Neural cell (in vitro differentiated cells): ENCODE data around the gene DARS1. TPM values are rescaled to one million over a fixed set of nuclear protein-coding genes. Genes with fewer than 3 reads are reported as not detected.

Experiments used
- H2AFZ ChIP-seq: fragments of 200-600, 300-800 bp; sonication (generic), shearing (Covaris generic); 2 replicates; pipeline ENCODE4 v1.6.0; 2014; ENCODE audit warnings: low read depth, mild to moderate bottlenecking, antibody characterized with exemption, low read length, moderate library complexity
- H3F3A ChIP-seq: fragments of 200-600 bp; shearing (Covaris generic); 2 replicates; pipeline ENCODE4 v1.6.1; 2016; ENCODE audit warnings: mild to moderate bottlenecking, moderate library complexity, mixed read lengths, antibody characterized with exemption, low read length; ENCODE audit not compliant: insufficient read depth, poor library complexity, severe bottlenecking
- H3K27ac ChIP-seq: fragments of 200-600, 300-800 bp; sonication (generic), shearing (Covaris generic); 2 replicates; pipeline ENCODE4 v1.5.1; 2014; ENCODE audit warnings: mild to moderate bottlenecking, low read length, moderate library complexity
- H3K27me3 ChIP-seq: fragments of 300-800, 200-600 bp; sonication (generic), shearing (Covaris generic); 2 replicates; pipeline ENCODE4 v1.6.0; 2014; ENCODE audit warnings: mild to moderate bottlenecking, low read depth, low read length, moderate library complexity; ENCODE audit not compliant: insufficient read depth
- H3K36me3 ChIP-seq: fragments of 300-800, 200-600 bp; sonication (generic), shearing (Covaris generic); 2 replicates; pipeline ENCODE4 v1.5.1; 2014; ENCODE audit warnings: mild to moderate bottlenecking, antibody characterized with exemption, low read length, moderate library complexity; ENCODE audit not compliant: insufficient read depth
- H3K4me2 ChIP-seq: fragments of 300-800, 200-600 bp; sonication (generic), shearing (Covaris generic); 2 replicates; pipeline ENCODE4 v1.6.0; 2014; ENCODE audit warnings: mild to moderate bottlenecking, low read length
- H3K4me3 ChIP-seq: fragments of 300-800, 200-600 bp; sonication (generic), shearing (Covaris generic); 2 replicates; pipeline ENCODE4 v1.5.1; 2014; ENCODE audit warnings: mild to moderate bottlenecking, low read length, moderate library complexity
- H3K79me2 ChIP-seq: fragments of 200-600 bp; shearing (Covaris generic); replicated peaks from 2 replicates; pipeline ENCODE4 v1.6.0; 2014; ENCODE audit warnings: mild to moderate bottlenecking, low read length, moderate library complexity; ENCODE audit not compliant: insufficient read depth
- H3K9ac ChIP-seq: fragments of 300-800, 200-600 bp; sonication (generic), shearing (Covaris generic); 2 replicates; pipeline ENCODE4 v1.6.1; 2016; ENCODE audit warnings: mild to moderate bottlenecking, low read length, mixed read lengths
- H3K9me2 ChIP-seq: fragments of 200-600 bp; shearing (Covaris generic); 2 replicates; pipeline ENCODE4 v1.6.1; 2016; ENCODE audit warnings: mild to moderate bottlenecking, low read length, mixed read lengths; ENCODE audit not compliant: insufficient read depth
- H3K9me3 ChIP-seq: fragments of 200-600, 300-800 bp; sonication (generic), shearing (Covaris generic); 2 replicates; pipeline ENCODE4 v1.6.1; 2016; ENCODE audit warnings: mild to moderate bottlenecking, mixed run types, low read length, moderate library complexity, mixed read lengths
- H4K20me1 ChIP-seq: fragments of 200-600 bp; shearing (Covaris generic); 2 replicates; pipeline ENCODE4 v1.6.1; 2016; ENCODE audit warnings: mild to moderate bottlenecking, mixed run types; ENCODE audit not compliant: insufficient read depth
- EP300 ChIP-seq: fragments of 450-650 bp; conservative IDR thresholded peaks from 2 replicates; pipeline ENCODE4 v1.6.1; 2014; ENCODE audit warnings: antibody characterized with exemption, mild to moderate bottlenecking, moderate library complexity; ENCODE audit not compliant: poor library complexity, severe bottlenecking
- EZH2 ChIP-seq: fragments of 200-600, 300-800 bp; shearing (Covaris generic), sonication (generic); IDR thresholded peaks from 2 replicates; pipeline ENCODE4 v1.6.1; 2014; ENCODE audit warnings: antibody characterized with exemption, low read length, borderline replicate concordance, mild to moderate bottlenecking; ENCODE audit not compliant: insufficient read depth, poor library complexity, severe bottlenecking
- MXI1 ChIP-seq: fragments of 450-650 bp; conservative IDR thresholded peaks from 2 replicates; pipeline ENCODE4 v1.6.1; 2014; ENCODE audit warnings: antibody characterized with exemption, mild to moderate bottlenecking; ENCODE audit not compliant: poor library complexity, severe bottlenecking
- POLR2AphosphoS5 ChIP-seq: IDR thresholded peaks from 2 replicates; pipeline ENCODE4 v1.6.1; 2012
- RAD21 ChIP-seq: fragments of 450-650 bp; conservative IDR thresholded peaks from 2 replicates; pipeline ENCODE4 v1.6.1; 2014; ENCODE audit warnings: antibody characterized with exemption, mild to moderate bottlenecking, moderate library complexity
- SMC3 ChIP-seq: fragments of 450-650 bp; conservative IDR thresholded peaks from 2 replicates; pipeline ENCODE4 v1.6.1; 2014; ENCODE audit warnings: antibody characterized with exemption, mild to moderate bottlenecking, moderate library complexity; ENCODE audit not compliant: poor library complexity
- TAF1 ChIP-seq: IDR thresholded peaks from 2 replicates; pipeline ENCODE4 v1.6.1; 2012; ENCODE audit warnings: low read depth
- polyA plus RNA-seq: library from polyadenylated mRNA; depleted of rRNA; stranded (reverse); fragments of >200 nt; gene quantifications from 2 replicates; pipeline ENCODE4 v1.2.3, GENCODE V29; 2014
- TF ChIP-seq, protein P1 (sequence below): fragments of 450-650 bp; IDR thresholded peaks from 2 replicates; pipeline ENCODE4 v1.5.1; 2014; ENCODE audit warnings: antibody characterized with exemption, mild to moderate bottlenecking, moderate library complexity; ENCODE audit not compliant: poor library complexity, severe bottlenecking
- TF ChIP-seq, protein P2 (sequence below): IDR thresholded peaks from 2 replicates; pipeline ENCODE4 v1.6.1; 2012; ENCODE audit warnings: borderline replicate concordance

Gene DARS1
- polyA plus RNA-seq, 1 donor from 2014 or later = 37.9 TPM

DNA sequence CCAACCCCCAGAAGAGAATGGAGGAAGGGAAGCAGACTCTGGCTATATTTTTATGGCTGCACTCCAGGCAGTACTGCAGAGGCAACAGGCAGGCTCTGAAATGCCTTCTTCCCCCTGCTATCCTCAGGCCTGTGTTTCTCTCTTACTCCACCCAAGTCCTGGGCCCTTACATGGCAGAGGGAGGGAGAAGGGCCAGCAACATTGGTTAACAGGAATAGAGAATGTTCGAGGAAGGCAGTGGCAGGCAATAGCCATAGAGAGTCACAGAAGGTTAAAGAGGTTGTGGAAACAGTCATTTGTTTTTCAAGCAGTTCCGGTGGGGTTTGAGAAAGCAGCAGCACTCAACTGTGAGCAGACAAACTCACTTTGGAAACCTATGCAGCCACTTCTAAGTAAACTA lies 15.1 kb upstream of the DARS1 start:
- Histone ChIP-seq H3K27me3 (no peaks in the 10 kb centered on the region), H3K27ac (no peak overlapping the region), H4K20me1 (no peaks in the 10 kb centered on the region), H3K9me3 (no peaks in the 10 kb centered on the region), H3K36me3 (no peaks in the 10 kb centered on the region), H3K9ac (no peak overlapping the region), H3K4me3 (no peak overlapping the region), H3K4me2 (no peak overlapping the region), H3F3A (no peaks in the 10 kb centered on the region), H2AFZ (no peak overlapping the region), H3K9me2 (no peaks in the 10 kb centered on the region), H3K79me2 (no peaks in the 10 kb centered on the region)
- TF ChIP-seq EZH2 = no peak
- TF ChIP-seq, protein P1, sequence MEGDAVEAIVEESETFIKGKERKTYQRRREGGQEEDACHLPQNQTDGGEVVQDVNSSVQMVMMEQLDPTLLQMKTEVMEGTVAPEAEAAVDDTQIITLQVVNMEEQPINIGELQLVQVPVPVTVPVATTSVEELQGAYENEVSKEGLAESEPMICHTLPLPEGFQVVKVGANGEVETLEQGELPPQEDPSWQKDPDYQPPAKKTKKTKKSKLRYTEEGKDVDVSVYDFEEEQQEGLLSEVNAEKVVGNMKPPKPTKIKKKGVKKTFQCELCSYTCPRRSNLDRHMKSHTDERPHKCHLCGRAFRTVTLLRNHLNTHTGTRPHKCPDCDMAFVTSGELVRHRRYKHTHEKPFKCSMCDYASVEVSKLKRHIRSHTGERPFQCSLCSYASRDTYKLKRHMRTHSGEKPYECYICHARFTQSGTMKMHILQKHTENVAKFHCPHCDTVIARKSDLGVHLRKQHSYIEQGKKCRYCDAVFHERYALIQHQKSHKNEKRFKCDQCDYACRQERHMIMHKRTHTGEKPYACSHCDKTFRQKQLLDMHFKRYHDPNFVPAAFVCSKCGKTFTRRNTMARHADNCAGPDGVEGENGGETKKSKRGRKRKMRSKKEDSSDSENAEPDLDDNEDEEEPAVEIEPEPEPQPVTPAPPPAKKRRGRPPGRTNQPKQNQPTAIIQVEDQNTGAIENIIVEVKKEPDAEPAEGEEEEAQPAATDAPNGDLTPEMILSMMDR = no peak
- TF ChIP-seq, protein P2, sequence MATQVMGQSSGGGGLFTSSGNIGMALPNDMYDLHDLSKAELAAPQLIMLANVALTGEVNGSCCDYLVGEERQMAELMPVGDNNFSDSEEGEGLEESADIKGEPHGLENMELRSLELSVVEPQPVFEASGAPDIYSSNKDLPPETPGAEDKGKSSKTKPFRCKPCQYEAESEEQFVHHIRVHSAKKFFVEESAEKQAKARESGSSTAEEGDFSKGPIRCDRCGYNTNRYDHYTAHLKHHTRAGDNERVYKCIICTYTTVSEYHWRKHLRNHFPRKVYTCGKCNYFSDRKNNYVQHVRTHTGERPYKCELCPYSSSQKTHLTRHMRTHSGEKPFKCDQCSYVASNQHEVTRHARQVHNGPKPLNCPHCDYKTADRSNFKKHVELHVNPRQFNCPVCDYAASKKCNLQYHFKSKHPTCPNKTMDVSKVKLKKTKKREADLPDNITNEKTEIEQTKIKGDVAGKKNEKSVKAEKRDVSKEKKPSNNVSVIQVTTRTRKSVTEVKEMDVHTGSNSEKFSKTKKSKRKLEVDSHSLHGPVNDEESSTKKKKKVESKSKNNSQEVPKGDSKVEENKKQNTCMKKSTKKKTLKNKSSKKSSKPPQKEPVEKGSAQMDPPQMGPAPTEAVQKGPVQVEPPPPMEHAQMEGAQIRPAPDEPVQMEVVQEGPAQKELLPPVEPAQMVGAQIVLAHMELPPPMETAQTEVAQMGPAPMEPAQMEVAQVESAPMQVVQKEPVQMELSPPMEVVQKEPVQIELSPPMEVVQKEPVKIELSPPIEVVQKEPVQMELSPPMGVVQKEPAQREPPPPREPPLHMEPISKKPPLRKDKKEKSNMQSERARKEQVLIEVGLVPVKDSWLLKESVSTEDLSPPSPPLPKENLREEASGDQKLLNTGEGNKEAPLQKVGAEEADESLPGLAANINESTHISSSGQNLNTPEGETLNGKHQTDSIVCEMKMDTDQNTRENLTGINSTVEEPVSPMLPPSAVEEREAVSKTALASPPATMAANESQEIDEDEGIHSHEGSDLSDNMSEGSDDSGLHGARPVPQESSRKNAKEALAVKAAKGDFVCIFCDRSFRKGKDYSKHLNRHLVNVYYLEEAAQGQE = no peak
- TF ChIP-seq POLR2AphosphoS5 = no peak

DNA sequence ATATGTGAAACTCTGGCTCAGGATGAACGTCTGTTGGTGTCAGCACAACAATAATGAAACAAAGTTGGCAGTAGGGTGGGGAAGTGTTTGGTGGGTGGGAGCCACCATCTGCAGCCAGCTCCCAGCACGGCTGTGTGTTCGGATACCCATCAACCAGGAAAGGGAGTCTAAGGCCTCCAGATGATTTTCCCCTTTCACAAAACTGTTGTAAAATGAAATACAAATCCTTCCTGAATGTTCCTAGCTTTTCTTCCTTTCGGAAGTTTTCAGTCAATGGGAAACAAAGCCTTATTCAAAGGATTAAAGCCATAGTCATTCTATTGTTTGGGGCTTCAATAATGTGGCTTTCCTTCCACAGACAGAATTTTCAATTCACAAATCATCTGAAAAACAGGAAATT lies 14.5 kb upstream of the DARS1 start:
- Histone ChIP-seq H4K20me1 (no peaks in the 10 kb centered on the region), H3K9me3 (no peaks in the 10 kb centered on the region), H3K9ac (no peak overlapping the region), H3K27ac (no peak overlapping the region), H3K4me3 (no peak overlapping the region), H2AFZ (no peak overlapping the region), H3K27me3 (no peaks in the 10 kb centered on the region), H3K4me2 (no peak overlapping the region), H3K36me3 (no peaks in the 10 kb centered on the region), H3K79me2 (no peaks in the 10 kb centered on the region), H3F3A (no peaks in the 10 kb centered on the region), H3K9me2 (no peaks in the 10 kb centered on the region)
- TF ChIP-seq, protein P1 = no peak
- TF ChIP-seq EZH2 = no peak
- TF ChIP-seq POLR2AphosphoS5 = no peak
- TF ChIP-seq, protein P2 = no peak
- TF ChIP-seq SMC3 = no peak
- TF ChIP-seq EP300 = no peak
- no peak for TF ChIP-seq TAF1
- no peak for TF ChIP-seq MXI1
- TF ChIP-seq RAD21 = no peak
